GM21737 (cell line): Measurements from ENCODE around the gene NBPF26.
"Not testable (repeated sequence)": the region's sequence is repeated elsewhere in the genome, so short reads cannot be mapped to it uniquely, and the experiment has no call there.

Experiments
- ATAC-seq: cut with Tn5 transposase; IDR thresholded peaks from one replicate; pipeline ENCODE4 v1.9.1; 2021; ENCODE audit warnings: mild to moderate bottlenecking, moderate library complexity; ENCODE audit not compliant: unreplicated experiment

The NBPF26 gene

GRCh38 chr1:120723715-120724402 is at the start of gene NBPF26:
TSS of gene NBPF26 (plus strand) at chr1:120723945.
- ATAC-seq, result not testable (repeated sequence)

- ATAC-seq, result not testable (repeated sequence)
These were observed 43.5 kb upstream of the NBPF26 start for GRCh38 chr1:120680106-120680819.

- ATAC-seq, result not testable (repeated sequence)
These were observed 42.8 kb upstream of the NBPF26 start for GRCh38 chr1:120680938-120681337.

GRCh38 chr1:120684397-120684796 is 39.3 kb upstream of the NBPF26 start:
- not testable (repeated sequence) for ATAC-seq

GRCh38 chr1:120685622-120686021 is 38.1 kb upstream of the NBPF26 start:
- ATAC-seq, result not testable (repeated sequence)

GRCh38 chr1:120687250-120687649 is 36.5 kb upstream of the NBPF26 start:
- not testable (repeated sequence) for ATAC-seq

GRCh38 chr1:120700807-120701562 is 22.8 kb upstream of the NBPF26 start:
- not testable (repeated sequence) for ATAC-seq

- ATAC-seq, result not testable (repeated sequence)
These were observed 409 bp upstream of the NBPF26 start for GRCh38 chr1:120723358-120723714.

GRCh38 chr1:120724507-120724906 is 762 bp downstream of the NBPF26 start:
- ATAC-seq, result not testable (repeated sequence)

- not testable (repeated sequence) for ATAC-seq
These were observed 5.1 kb downstream of the NBPF26 start for GRCh38 chr1:120728811-120729210.

GRCh38 chr1:120769090-120769489 is 45.3 kb downstream of the NBPF26 start:
- not testable (repeated sequence) for ATAC-seq

GRCh38 chr1:120805452-120805851 is 81.7 kb downstream of the NBPF26 start:
- ATAC-seq, result not testable (repeated sequence)

GRCh38 chr1:120811822-120812221 is 88.1 kb downstream of the NBPF26 start:
- not testable (repeated sequence) for ATAC-seq

- not testable (repeated sequence) for ATAC-seq
These were observed 101.3 kb downstream of the NBPF26 start for GRCh38 chr1:120825051-120825450.

GRCh38 chr1:120826623-120827022 is 102.9 kb downstream of the NBPF26 start:
- ATAC-seq, result not testable (repeated sequence)

- not testable (repeated sequence) for ATAC-seq
These were observed 120.6 kb downstream of the NBPF26 start for GRCh38 chr1:120844186-120844944.

- not testable (repeated sequence) for ATAC-seq
These were observed 121.2 kb downstream of the NBPF26 start for GRCh38 chr1:120844945-120845330.

GRCh38 chr1:120849400-120850286 is 125.9 kb downstream of the NBPF26 start:
- not testable (repeated sequence) for ATAC-seq

- ATAC-seq, result not testable (repeated sequence)
These were observed 126.5 kb downstream of the NBPF26 start for GRCh38 chr1:120850287-120850536.
